H1 (cell line): Measurements from ENCODE around the gene GTF2I. TPM values are rescaled to one million over a fixed set of nuclear protein-coding genes. Genes with fewer than 3 reads are reported as not detected.

Source experiments
- ATF3 ChIP-seq: IDR thresholded peaks from 2 replicates; pipeline ENCODE4 v1.6.1; 2011; ENCODE audit warnings: low read depth, mild to moderate bottlenecking, low read length; ENCODE audit not compliant: insufficient read depth
- EGR1 ChIP-seq: IDR thresholded peaks from 2 replicates; pipeline ENCODE4 v1.6.1; 2011; ENCODE audit warnings: low read depth, low read length, borderline replicate concordance
- FOSL1 ChIP-seq: IDR thresholded peaks from 2 replicates; pipeline ENCODE4 v1.6.1; 2011; ENCODE audit warnings: mild to moderate bottlenecking, low read depth, low read length, moderate library complexity; ENCODE audit not compliant: insufficient read depth
- GABPA ChIP-seq: IDR thresholded peaks from 2 replicates; pipeline ENCODE4 v1.6.1; 2011; ENCODE audit warnings: mild to moderate bottlenecking, low read length, moderate library complexity, borderline replicate concordance; ENCODE audit not compliant: insufficient read depth
- PHF8 ChIP-seq: fragments of 200-600 bp; sonication (generic); conservative IDR thresholded peaks from 2 replicates; pipeline ENCODE4 v1.7.1; 2012; ENCODE audit warnings: low read depth, mild to moderate bottlenecking, inconsistent platforms, low read length, moderate library complexity
- POLR2A ChIP-seq, 2 experiments: IDR thresholded peaks; 1 replicate in 1 of 2; 2 replicates in 1 of 2; pipeline ENCODE4 v1.6.1; 2011; ENCODE audit warnings: low read depth in 2 of 2, low read length in 2 of 2, mild to moderate bottlenecking in 2 of 2; ENCODE audit errors: control extremely low read depth in 1 of 2
- POLR2AphosphoS5 ChIP-seq: IDR thresholded peaks from 2 replicates; pipeline ENCODE4 v1.6.1; 2011; ENCODE audit warnings: low read depth, low read length
- SP4 ChIP-seq: IDR thresholded peaks from 2 replicates; pipeline ENCODE4 v1.6.1; 2012; ENCODE audit warnings: low read length, inconsistent platforms
- TAF7 ChIP-seq: optimal IDR thresholded peaks from 2 replicates; pipeline ENCODE3; 2011; ENCODE audit warnings: low read depth, mild to moderate bottlenecking, inconsistent platforms, low read length, moderate library complexity, borderline replicate concordance
- TBP ChIP-seq: IDR thresholded peaks from 2 replicates; pipeline ENCODE4 v1.6.1; 2011; ENCODE audit warnings: low read depth, low read length, improper control_type of control experiment
- TCF12 ChIP-seq: IDR thresholded peaks from 2 replicates; pipeline ENCODE4 v1.6.1; 2011; ENCODE audit warnings: low read depth, mild to moderate bottlenecking, low read length
- polyA plus RNA-seq, 7 experiments: library from polyadenylated mRNA; depleted of rRNA in 3 of 7; stranded (reverse) in 5 of 7; unstranded in 2 of 7; fragments of >200 nt in 5 of 7; fragments of 200-250 nt in 2 of 7; gene quantifications; 1 replicate in 5 of 7; 2 replicates in 1 of 7; 4 replicates in 1 of 7; pipeline versions ENCODE4 v1.2.1 to v1.2.3, GENCODE V29; 2011 to 2013; ENCODE audit warnings: missing spikeins in 2 of 7, mixed read lengths in 2 of 7
- total RNA-seq: library from RNA; stranded (reverse); fragmentation: NEBNext Ultra II Directional; extraction: Animal tissue kit (Norgen Biotek cat#: 25700); gene quantifications from 2 replicates; pipeline ENCODE4 v1.2.1, GENCODE V29; 2021

The GTF2I gene
- total and polyA plus RNA-seq, 2 of the 8 experiments (the other 6 are each of a cell fraction or from before 2014, with no cell fraction given), result 46.7 to 316 TPM

GRCh38 chr7:74658178-74659004, 873 bp downstream of the GTF2I start (continued):
- TF ChIP-seq TBP (no peak), PHF8 (peak; percentile 62), SP4 (no peak), GABPA (no peak), POLR2AphosphoS5 (peak; percentile 84; the same call in 1 of the 2 replicates), TCF12 (no peak), ATF3 (no peak), TAF7 (peak; percentile 53), POLR2A (IDR thresholded peaks at IDR 0.05; ENCODE audit: control extremely low read depth in 1 of 2, low read depth in 2 of 2, low read length in 2 of 2) (peak; percentile 64 to 65), FOSL1 (no peak), EGR1 (peak; percentile 92; the same call in 1 of the 2 replicates)
